HEK293T (cell line): ENCODE results near the gene BMAL2.

Experiments
- CTCF ChIA-PET: fragments of 350-600 bp; formaldehyde crosslinking; extraction: SDS; loops from one replicate; lab custom pipeline; 2021; ENCODE audit warnings: antibody characterized with exemption, inconsistent platforms; lab: Yijun Ruan, JAX
- POLR2A ChIA-PET: fragments of 350-600 bp; formaldehyde crosslinking; extraction: SDS; loops from one replicate; lab custom pipeline; 2020; ENCODE audit warnings: antibody characterized with exemption, inconsistent platforms; lab: Yijun Ruan, JAX
- DNase-seq: peaks from one replicate; pipeline ENCODE4 v3.0.0; 2012; ENCODE audit warnings: mixed read lengths; ENCODE audit errors: extremely low spot score
- ARNT ChIP-seq: fragments of 450-650 bp; IDR thresholded peaks from 2 replicates; pipeline ENCODE4 v1.6.1; 2017; ENCODE audit warnings: mild to moderate bottlenecking
- BHLHE40 ChIP-seq: fragments of 450-650 bp; IDR thresholded peaks from 2 replicates; pipeline ENCODE4 v1.6.1; 2016; ENCODE audit warnings: mild to moderate bottlenecking, moderate library complexity, borderline replicate concordance
- CTBP1 ChIP-seq: fragments of 450-650 bp; IDR thresholded peaks from 2 replicates; pipeline ENCODE4 v1.6.1; 2016; ENCODE audit warnings: borderline replicate concordance
- ELF4 ChIP-seq: fragments of 450-650 bp; IDR thresholded peaks from 2 replicates; pipeline ENCODE4 v1.6.1; 2017; ENCODE audit warnings: antibody characterized with exemption
- FOXA1 ChIP-seq: fragments of 450-650 bp; IDR thresholded peaks from 2 replicates; pipeline ENCODE4 v1.6.1; 2016; ENCODE audit warnings: mild to moderate bottlenecking
- FOXK2 ChIP-seq: fragments of 450-650 bp; IDR thresholded peaks from 2 replicates; pipeline ENCODE4 v1.6.1; 2016; ENCODE audit warnings: mild to moderate bottlenecking
- FOXM1 ChIP-seq: fragments of 450-650 bp; IDR thresholded peaks from 2 replicates; pipeline ENCODE4 v1.6.1; 2017; ENCODE audit warnings: mild to moderate bottlenecking, borderline replicate concordance
- HDGF ChIP-seq: fragments of 450-650 bp; IDR thresholded peaks from 2 replicates; pipeline ENCODE4 v1.6.1; 2017; ENCODE audit warnings: antibody characterized with exemption, borderline replicate concordance
- L3MBTL2 ChIP-seq: fragments of 450-650 bp; conservative IDR thresholded peaks from 2 replicates; pipeline ENCODE4 v1.6.1; 2016; ENCODE audit warnings: mild to moderate bottlenecking
- LEF1 ChIP-seq: fragments of 450-650 bp; IDR thresholded peaks from 2 replicates; pipeline ENCODE4 v1.6.1; 2017; ENCODE audit warnings: mild to moderate bottlenecking, borderline replicate concordance
- NFRKB ChIP-seq: fragments of 450-650 bp; IDR thresholded peaks from 2 replicates; pipeline ENCODE4 v1.6.1; 2016; ENCODE audit warnings: mild to moderate bottlenecking, moderate library complexity
- PKNOX1 ChIP-seq: fragments of 450-650 bp; IDR thresholded peaks from 2 replicates; pipeline ENCODE4 v1.6.1; 2016
- SP1 ChIP-seq: fragments of 450-650 bp; IDR thresholded peaks from 2 replicates; pipeline ENCODE4 v1.6.1; 2017
- SUZ12 ChIP-seq: fragments of 450-650 bp; IDR thresholded peaks from 2 replicates; pipeline ENCODE4 v1.6.1; 2016; ENCODE audit warnings: mild to moderate bottlenecking
- TARDBP ChIP-seq: fragments of 450-650 bp; IDR thresholded peaks from 2 replicates; pipeline ENCODE4 v1.6.1; 2016
- ZNF384 ChIP-seq: fragments of 450-650 bp; IDR thresholded peaks from 2 replicates; pipeline ENCODE4 v1.6.1; 2016

Gene BMAL2

GRCh38 chr12:27340971-27341370 is 8.3 kb downstream of the BMAL2 start:
- no peak for TF ChIP-seq ELF4
- TF ChIP-seq LEF1 = no peak
- TF ChIP-seq SUZ12 = no peak
- TF ChIP-seq FOXM1 = no peak
- TF ChIP-seq CTBP1 = no peak
- no peak for TF ChIP-seq SP1
- TF ChIP-seq L3MBTL2 = no peak
- no peak for TF ChIP-seq NFRKB
- no peak for TF ChIP-seq PKNOX1
- no peak for TF ChIP-seq FOXK2
- TF ChIP-seq TARDBP = no peak
- no peak for TF ChIP-seq HDGF
- no peak for TF ChIP-seq BHLHE40
- TF ChIP-seq ZNF384 = no peak
- no peak for TF ChIP-seq FOXA1
- no peak for TF ChIP-seq ARNT
- ChIA-PET POLR2A (no interaction called here), CTCF (no interaction called here)
- no peak for DNase-seq

DNA sequence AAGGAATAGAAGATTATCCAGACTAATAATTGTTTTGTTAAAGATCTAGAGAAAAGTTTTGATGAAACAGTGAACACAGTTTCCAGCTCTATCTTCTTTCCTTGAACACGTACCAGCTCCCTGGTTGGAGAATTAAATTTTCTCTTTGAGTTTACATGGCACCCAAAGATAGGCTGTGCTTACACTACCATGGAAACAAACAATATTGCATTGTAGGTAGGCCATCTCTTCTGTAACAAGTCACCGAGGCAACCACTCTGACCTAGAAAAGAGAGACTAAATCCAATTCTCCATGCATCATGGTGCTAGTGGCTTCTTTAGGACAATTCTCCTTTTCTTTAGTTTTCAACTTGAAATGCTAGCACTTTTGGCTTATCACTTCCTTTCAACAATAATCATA is 9.9 kb downstream of the BMAL2 start:
- CTCF ChIA-PET = interaction anchor here (0.6 kb wide), 1 partner anchor 44 kb away, joined by 3 read pairs; no protein-coding TSS in a partner anchor
- no peak for DNase-seq
- POLR2A ChIA-PET = no interaction called here
- no peak for TF ChIP-seq ARNT
- TF ChIP-seq TARDBP = no peak
- TF ChIP-seq FOXK2 = no peak
- no peak for TF ChIP-seq BHLHE40
- no peak for TF ChIP-seq HDGF
- no peak for TF ChIP-seq L3MBTL2
- TF ChIP-seq FOXA1 = no peak
- no peak for TF ChIP-seq NFRKB
- TF ChIP-seq SUZ12 = no peak
- TF ChIP-seq LEF1 = no peak
- TF ChIP-seq PKNOX1 = no peak
- no peak for TF ChIP-seq CTBP1
- no peak for TF ChIP-seq FOXM1
- TF ChIP-seq ZNF384 = no peak
- no peak for TF ChIP-seq ELF4
- no peak for TF ChIP-seq SP1

GRCh38 chr12:27343255-27344000 is 10.8 kb downstream of the BMAL2 start:
- TF ChIP-seq PKNOX1 (no peak), FOXK2 (no peak), ZNF384 (no peak), BHLHE40 (no peak), NFRKB (no peak), L3MBTL2 (no peak), SUZ12 (no peak), CTBP1 (no peak), LEF1 (no peak), HDGF (no peak), ARNT (no peak), FOXM1 (no peak), TARDBP (no peak), SP1 (no peak), ELF4 (no peak), FOXA1 (no peak)
- ChIA-PET CTCF (no interaction called here), POLR2A (no interaction called here)
- no peak for DNase-seq

DNA sequence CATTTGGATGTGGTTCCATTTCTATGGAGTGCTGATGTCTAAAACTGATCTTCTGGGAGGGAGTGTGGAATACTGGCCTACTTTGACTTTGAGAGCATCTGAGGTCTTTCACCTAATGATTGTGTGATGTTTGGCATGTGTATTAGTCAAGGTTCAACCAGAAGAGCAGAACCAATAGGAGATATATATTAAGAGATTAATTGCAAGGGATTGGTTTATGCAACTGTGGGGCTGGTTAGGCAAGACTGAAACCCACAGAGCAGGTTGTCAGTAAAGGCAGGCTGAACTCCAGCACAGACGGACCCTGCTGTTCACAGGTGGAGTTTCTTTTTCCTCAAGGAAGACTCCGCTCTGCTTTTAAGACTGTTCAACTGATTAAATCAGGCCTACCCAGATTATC is 11.6 kb downstream of the BMAL2 start:
- TF ChIP-seq L3MBTL2 (no peak), FOXA1 (no peak), NFRKB (no peak), ELF4 (no peak), SP1 (no peak)
- DNase-seq = no peak
- CTCF ChIA-PET = no interaction called here
- POLR2A ChIA-PET = interaction anchor here (1.0 kb wide), 1 partner anchor 11 kb away, joined by 3 read pairs; no protein-coding TSS in a partner anchor

GRCh38 chr12:27344760-27345159 is 12.1 kb downstream of the BMAL2 start:
- DNase-seq = no peak
- ChIA-PET POLR2A (interaction anchor here (1.0 kb wide), 1 partner anchor 11 kb away, joined by 3 read pairs; no protein-coding TSS in a partner anchor), CTCF (no interaction called here)
- TF ChIP-seq FOXK2 = no peak
- TF ChIP-seq FOXA1 = no peak
- TF ChIP-seq ELF4 = no peak
- no peak for TF ChIP-seq TARDBP
- no peak for TF ChIP-seq LEF1
- TF ChIP-seq ARNT = no peak
- TF ChIP-seq SUZ12 = no peak
- no peak for TF ChIP-seq HDGF
- TF ChIP-seq BHLHE40 = no peak
- TF ChIP-seq NFRKB = no peak

DNA sequence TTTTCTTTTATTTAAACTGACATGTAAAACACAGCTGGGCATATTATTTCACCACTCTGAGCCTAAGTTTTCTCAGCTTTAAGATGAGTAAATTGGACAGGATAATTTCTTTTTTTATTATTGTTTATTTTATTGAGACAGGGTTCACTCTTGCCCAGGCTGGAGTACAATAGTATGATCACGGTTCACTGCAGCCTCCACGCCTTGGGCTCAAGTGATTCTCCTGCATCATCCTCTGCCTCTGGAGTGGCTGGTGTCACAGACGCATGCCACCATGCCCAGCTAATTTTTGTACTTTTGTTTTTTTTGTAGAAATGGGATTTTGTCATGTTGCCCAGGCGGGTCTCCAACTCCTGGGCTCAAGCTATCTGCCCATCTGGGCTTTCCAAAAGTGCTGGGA is 12.7 kb downstream of the BMAL2 start:
- TF ChIP-seq CTBP1 (no peak), FOXK2 (no peak), L3MBTL2 (no peak), HDGF (no peak), SUZ12 (no peak), BHLHE40 (no peak), PKNOX1 (no peak), ARNT (no peak), NFRKB (no peak), ELF4 (no peak), LEF1 (no peak), ZNF384 (no peak), FOXM1 (no peak), FOXA1 (no peak)
- ChIA-PET CTCF (no interaction called here), POLR2A (interaction anchor here (1.0 kb wide), 1 partner anchor 12 kb away, joined by 3 read pairs; no protein-coding TSS in a partner anchor)
- DNase-seq = no peak
